GM21737 (cell line): ENCODE data around the gene MAD2L2.
"Not testable (repeated sequence)": the region's sequence is repeated elsewhere in the genome, so short reads cannot be mapped to it uniquely, and the experiment has no call there.

ENCODE experiments used
- ATAC-seq: cut with Tn5 transposase; IDR thresholded peaks from one replicate; pipeline ENCODE4 v1.9.1; 2021; ENCODE audit warnings: mild to moderate bottlenecking, moderate library complexity; ENCODE audit not compliant: unreplicated experiment

The MAD2L2 gene

DNA sequence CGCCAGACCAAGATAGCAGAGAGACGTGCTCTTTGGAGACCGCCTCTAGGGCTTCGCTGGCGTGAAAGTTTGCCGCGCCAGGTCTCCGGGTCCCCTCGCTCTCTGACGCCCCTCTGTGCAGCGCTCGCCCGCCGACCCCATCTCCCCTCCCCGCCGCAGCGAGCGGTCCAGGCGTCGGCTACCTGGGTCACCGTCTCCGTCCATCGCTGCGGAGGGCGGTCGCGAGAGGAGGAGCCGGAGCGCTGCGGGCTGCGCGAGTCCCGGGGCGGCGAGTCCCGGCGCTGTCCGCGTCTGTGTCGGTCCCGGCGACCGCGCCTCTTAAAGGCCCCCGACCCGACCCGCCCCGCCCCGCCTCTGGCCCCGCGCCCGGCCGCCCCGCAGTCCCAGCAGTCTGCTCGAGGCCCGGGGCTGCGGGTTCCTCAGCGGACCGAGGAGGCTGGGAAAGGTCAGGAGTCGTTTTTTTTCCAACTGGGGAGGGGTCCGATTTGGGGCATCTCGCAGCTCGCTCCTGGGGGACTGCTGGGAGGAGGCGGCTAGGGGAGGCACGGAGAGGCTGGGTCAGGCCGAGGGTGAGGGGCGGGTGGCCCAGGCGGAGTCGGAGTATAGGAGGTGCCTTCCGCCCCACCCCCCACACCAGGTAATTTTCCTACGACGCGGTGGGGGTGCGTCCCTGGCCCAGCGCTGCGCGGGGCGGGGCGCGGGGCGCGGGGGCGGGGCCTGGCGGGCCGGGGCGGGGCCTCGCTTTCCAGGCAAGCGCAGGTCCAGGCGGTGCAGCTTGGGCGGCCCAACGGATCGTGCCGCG is 26.6 kb downstream of the MAD2L2 start, which contains the start of the genes FBXO2 and FBXO44:
TSS of gene FBXO2 (minus strand) at position 293 of the 802 bp plus-strand sequence. CDS start at position 204, 89 bp downstream.
TSS of gene FBXO44 (plus strand) at position 741 of the 802 bp plus-strand sequence. CDS start 959 bp downstream, outside the sequence.
- ATAC-seq, result peak; percentile 75

- ATAC-seq, result no peak
These were observed 27.1 kb downstream of the MAD2L2 start for GRCh38 chr1:11653861-11654136.

DNA sequence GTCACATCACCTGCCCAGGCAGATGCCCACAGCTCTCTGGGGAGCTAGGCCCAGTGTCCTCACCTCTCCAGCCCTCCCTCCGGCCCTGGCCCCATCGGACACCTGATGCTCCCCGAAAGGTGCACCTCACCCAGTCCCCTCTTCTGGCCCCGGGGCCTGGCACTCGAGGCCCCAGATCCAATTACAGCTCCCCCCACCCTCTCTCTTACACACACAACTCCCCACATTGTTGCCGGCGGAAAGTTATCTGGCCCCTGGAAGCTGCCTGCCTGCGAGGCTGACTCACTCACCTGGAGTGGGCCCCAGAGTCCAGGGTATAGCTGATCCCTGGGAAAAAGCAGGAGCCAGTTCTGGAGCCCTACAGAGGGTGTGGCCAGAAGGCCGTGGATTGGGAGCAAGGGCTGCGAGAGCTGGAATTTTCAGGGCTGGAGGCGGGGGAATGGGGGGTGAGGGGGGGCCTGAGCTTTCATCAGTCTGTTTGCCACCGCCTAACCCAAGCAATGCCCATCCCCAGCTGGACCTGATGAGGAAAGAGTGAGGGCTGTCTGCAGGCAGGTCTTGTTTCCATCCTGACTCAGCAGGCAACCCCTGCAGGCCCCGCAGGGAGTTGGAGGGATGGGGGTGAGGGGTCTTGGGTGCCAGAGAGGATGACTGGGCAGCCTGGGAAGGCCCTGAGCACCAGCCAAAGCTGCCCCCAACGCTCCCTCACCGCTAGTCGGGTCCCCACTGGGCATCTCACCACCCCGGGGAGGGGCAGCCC is 27.7 kb downstream of the MAD2L2 start:
- ATAC-seq, result no peak

- no peak for ATAC-seq
These were observed 28.7 kb downstream of the MAD2L2 start for GRCh38 chr1:11652203-11652780.

DNA sequence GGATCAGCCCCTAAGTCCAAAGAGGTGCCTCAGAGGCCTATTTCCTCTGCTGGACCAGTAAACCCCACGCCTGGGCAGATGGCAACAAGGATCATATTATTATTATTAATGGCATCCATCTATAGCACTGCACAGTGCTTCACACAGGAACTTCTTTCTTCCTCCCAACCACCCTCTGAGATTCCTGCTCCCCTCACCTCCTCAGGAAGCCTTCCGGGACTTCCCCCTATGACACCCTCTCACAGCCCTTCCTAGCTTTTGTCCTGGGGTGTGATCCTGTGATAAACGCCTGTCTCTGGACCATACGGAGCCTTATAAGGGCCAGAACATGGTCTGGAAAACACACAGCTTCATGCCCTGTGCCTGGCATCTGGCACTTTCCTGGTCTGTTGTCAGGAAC is 29.9 kb downstream of the MAD2L2 start:
- no peak for ATAC-seq

GRCh38 chr1:11650331-11650991 is 30.5 kb downstream of the MAD2L2 start:
- ATAC-seq, result no peak

- no peak for ATAC-seq
These were observed 31.2 kb downstream of the MAD2L2 start for GRCh38 chr1:11649624-11650330.

GRCh38 chr1:11649237-11649623 is 31.7 kb downstream of the MAD2L2 start:
- ATAC-seq, result no peak

DNA sequence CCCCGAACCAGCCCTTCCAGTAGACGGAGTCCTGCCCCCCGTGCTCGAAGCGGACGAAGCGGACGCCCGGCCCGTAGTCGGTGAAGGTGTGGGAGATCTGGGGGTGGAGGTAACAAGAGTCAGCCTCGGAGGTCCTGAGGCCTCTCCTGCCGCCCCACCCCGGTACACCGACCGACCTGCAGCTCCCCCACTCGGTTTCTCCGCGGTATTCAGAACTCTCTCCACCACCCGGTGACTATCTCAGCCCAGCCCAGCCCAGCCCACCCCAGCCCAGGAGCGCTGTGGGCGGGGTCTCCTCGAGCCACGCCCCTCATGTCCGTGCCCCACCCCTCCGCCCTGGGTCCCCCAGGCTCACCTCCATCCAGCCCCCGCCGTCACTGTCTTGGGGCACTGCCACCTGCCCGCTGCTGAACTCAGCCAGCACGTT is 32.2 kb downstream of the MAD2L2 start:
- no peak for ATAC-seq

DNA sequence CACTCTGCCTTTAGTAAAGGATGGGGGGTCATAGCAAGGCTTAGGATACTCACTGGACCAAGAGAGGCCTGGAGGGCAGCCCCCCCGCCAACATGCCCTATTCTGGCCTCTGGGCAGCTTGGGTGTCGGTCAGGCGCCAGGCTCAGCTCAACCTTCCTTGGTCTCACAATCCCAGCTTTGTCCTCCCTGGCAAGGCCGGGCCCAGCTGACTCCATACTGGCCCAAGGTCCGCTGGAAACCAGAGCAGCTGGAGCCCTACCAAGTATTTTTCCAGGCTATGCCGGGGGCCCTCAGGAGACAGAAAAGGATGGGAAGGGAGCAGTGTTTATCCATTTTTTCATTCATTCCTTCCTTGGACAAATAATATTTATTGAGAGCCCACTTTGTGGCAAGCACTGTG is 32.9 kb downstream of the MAD2L2 start:
- no peak for ATAC-seq

- ATAC-seq, result no peak
These were observed 33.6 kb downstream of the MAD2L2 start for GRCh38 chr1:11647333-11647732.

DNA sequence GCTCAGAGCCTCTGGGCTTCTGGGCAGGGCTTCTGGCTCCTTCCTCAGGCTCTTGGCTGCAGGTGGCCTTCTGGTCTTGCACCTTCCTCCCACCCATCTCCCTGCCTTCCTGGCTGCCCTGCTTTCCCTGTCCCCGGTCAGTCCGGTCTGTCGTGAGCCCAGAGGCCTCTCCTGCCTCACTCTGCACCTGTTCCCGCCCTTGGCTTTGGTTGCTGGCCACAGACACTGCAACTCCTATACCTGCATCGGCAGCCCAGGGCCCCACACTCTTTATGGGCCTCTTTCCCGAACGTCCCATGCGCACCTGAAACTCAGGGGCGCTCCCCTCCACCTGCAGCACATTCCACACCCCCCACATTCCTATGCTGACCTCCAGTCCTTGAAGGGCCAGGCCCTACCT is 34.6 kb downstream of the MAD2L2 start:
- ATAC-seq, result no peak

DNA sequence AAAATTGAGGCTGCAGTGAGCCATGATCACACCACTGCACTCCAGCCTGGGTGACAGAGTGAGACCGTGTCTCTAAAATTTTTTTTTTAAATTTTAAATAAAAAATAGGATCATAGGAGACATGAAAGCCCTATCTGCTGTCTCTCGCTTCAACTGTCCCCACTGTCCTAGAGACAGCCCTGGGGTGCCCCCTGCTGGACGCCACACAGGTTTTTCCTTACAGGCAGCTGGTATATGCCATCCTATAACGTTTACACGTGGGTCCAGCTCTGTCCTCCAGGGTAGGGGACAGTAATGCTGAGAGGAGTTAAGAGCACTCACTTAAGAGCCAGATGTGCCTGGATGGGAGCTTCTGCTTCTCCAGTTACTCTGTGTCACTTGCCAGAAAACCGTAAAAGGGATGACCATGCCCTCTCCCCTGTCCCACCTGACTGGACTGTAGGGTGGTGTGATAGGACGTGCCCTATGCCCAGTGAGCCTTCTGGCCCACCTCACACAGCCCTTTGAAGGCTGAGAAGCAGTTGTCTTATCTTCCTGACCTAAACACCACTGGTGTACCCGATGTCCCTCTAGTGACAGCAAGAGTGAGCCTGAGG is 35.2 kb downstream of the MAD2L2 start:
- no peak for ATAC-seq

DNA sequence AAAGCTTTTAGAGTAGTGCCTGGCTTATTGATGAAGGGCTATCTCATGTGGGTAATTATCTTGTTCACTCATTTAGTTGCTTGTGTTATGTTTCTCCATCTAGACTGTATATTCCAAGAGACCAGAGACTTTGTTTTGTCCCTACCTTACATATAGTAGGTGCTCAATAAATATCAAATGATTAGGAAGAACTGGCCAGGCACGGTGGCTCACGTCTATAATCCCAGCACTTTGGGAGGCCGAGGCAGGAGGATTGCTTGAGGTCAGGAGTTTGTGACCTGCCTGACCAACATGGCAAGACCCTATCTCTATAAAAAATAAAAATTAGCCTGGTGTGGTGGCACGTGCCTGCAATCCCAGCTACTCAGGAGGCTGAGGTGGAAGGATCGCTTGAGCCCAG is 35.7 kb downstream of the MAD2L2 start:
- no peak for ATAC-seq

- ATAC-seq, result no peak
These were observed 37.2 kb downstream of the MAD2L2 start for GRCh38 chr1:11643782-11644181.

GRCh38 chr1:11642418-11643017 is 38.4 kb downstream of the MAD2L2 start:
- not testable (repeated sequence) for ATAC-seq

DNA sequence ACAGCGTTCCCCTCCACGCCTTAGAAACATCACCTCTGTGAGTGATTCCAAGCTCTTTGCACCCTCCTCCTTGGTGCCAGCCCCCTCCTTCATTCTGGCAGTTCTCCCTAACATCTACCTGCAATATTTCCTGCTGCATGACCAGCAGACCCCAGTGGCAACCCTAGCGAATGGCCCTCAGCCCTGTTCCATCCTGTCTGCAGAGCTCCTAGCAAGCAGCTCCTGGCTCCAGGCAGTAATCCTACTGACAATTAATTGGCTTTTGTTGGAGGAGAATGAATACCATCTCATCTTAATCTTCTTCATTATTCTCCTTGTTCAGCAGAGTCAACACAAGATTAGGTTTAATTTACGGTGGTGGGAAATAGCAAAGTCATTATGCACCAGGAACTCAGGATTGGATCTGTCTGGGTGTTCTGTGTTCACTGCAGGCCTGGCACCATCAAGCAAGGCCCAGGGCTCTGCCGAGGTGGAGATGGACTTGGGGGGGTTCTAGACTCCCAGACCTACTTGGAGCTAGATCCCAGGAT is 39.1 kb downstream of the MAD2L2 start:
- ATAC-seq, result no peak

- no peak for ATAC-seq
These were observed 40.0 kb downstream of the MAD2L2 start for GRCh38 chr1:11640944-11641343.

GRCh38 chr1:11640101-11640500 is 40.8 kb downstream of the MAD2L2 start:
- no peak for ATAC-seq

DNA sequence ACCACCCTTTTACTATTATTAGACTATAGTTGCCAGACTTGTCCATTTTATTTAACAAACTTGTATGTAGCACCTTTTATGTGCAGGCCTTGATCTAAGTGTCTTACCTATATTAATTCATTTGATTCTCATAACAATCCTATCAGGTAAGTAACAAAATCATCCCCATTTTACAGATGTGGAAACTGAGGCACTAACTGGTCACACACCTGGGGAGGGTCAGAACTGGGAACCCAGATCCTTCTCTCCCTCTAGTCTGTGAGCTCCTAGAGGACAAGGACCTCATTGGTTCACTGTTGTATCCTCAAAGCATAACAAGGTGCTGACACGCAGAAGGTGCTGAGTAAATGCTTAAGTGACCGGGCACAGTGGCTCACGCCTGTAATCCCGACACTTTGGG is 41.6 kb downstream of the MAD2L2 start:
- no peak for ATAC-seq
